Activated B cell treated with CpG ODN at 0.5 μM for 24 hours (primary cell): Measurements from ENCODE around the gene MAPK7. TPM values are rescaled to one million over a fixed set of nuclear protein-coding genes. Genes with fewer than 3 reads are reported as not detected.

Source experiments
- ATAC-seq: fragments of 200-7000 bp; cut with Tn5 transposase; one replicate; pipeline ENCODE4 v1.10.0; 2021; ENCODE audit warnings: low read depth, mild to moderate bottlenecking, moderate library complexity
- CTCF ChIA-PET: fragments of 350-600 bp; sonication (Branson Sonifier 250); formaldehyde crosslinking; loops from one replicate; lab custom pipeline; 2021; ENCODE audit warnings: antibody characterized with exemption; lab: Charles Lee
- POLR2A ChIA-PET: fragments of 350-600 bp; sonication (Branson Sonifier 250); formaldehyde crosslinking; loops from one replicate; lab custom pipeline; 2021; ENCODE audit warnings: antibody characterized with exemption; lab: Charles Lee
- DNase-seq: peaks from one replicate; pipeline ENCODE4 v3.0.0; 2022
- H3K27ac Mint-ChIP-seq: one replicate; pipeline ENCODE4 v1.8.0; 2020; ENCODE audit warnings: mixed read lengths
- H3K27me3 Mint-ChIP-seq: one replicate; pipeline ENCODE4 v1.8.0; 2021; ENCODE audit warnings: mixed read lengths
- H3K36me3 Mint-ChIP-seq: one replicate; pipeline ENCODE4 v1.8.0; 2021; ENCODE audit warnings: low read depth, mixed read lengths
- H3K4me1 Mint-ChIP-seq: one replicate; pipeline ENCODE4 v1.8.0; 2021; ENCODE audit warnings: mixed read lengths
- H3K4me3 Mint-ChIP-seq: one replicate; pipeline ENCODE4 v1.8.0; 2020; ENCODE audit warnings: mild to moderate bottlenecking, mixed read lengths
- H3K9me3 Mint-ChIP-seq: one replicate; pipeline ENCODE4 v1.8.0; 2020; ENCODE audit warnings: mixed read lengths
- intact Hi-C: fragments of 100-400 bp; cut with micrococcal nuclease; formaldehyde crosslinking; loops from one replicate; pipeline ENCODE4 v1.15.1; 2024
- total RNA-seq: library from RNA; stranded (reverse); gene quantifications from 2 replicates; pipeline ENCODE4 v1.2.3, GENCODE V29; 2022
- TF ChIP-seq, protein P1 (sequence below): fragments of 200-600 bp; IDR thresholded peaks from one replicate; pipeline ENCODE4 v1.8.0; 2022; ENCODE audit warnings: antibody characterized with exemption, mild to moderate bottlenecking

Gene MAPK7
- total RNA-seq, 1 donor from 2014 or later = 24.0 TPM

DNA sequence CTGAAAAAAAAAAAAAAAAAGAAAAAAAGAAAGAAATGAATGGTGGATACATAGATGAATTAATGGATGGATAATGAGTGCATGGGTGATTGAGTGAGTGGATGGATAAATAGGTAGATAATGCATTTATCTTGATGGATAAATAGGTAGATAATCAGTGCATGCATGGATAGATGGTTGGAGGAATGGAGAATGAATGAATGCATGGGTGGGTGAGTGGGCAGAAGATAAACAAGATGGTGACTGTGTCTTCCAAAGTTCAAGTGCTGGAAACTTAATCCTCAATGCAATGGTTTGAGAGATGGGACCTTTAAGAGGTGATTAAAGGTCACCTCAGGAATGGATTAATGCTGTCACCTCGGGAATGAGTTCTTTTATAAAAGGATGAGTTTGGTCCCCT lies 26.0 kb downstream of the MAPK7 start:
- Mint-ChIP-seq H3K4me1 (no peaks in the 10 kb centered on the region), H3K36me3 (no peaks in the 10 kb centered on the region), H3K9me3 (no peaks in the 10 kb centered on the region), H3K4me3 (no peak overlapping the region), H3K27ac (no peak overlapping the region), H3K27me3 (no peaks in the 10 kb centered on the region)
- intact Hi-C loops = no loop called here
- ATAC-seq (no peak), DNase-seq (no peak)
- TF ChIP-seq, protein P1, sequence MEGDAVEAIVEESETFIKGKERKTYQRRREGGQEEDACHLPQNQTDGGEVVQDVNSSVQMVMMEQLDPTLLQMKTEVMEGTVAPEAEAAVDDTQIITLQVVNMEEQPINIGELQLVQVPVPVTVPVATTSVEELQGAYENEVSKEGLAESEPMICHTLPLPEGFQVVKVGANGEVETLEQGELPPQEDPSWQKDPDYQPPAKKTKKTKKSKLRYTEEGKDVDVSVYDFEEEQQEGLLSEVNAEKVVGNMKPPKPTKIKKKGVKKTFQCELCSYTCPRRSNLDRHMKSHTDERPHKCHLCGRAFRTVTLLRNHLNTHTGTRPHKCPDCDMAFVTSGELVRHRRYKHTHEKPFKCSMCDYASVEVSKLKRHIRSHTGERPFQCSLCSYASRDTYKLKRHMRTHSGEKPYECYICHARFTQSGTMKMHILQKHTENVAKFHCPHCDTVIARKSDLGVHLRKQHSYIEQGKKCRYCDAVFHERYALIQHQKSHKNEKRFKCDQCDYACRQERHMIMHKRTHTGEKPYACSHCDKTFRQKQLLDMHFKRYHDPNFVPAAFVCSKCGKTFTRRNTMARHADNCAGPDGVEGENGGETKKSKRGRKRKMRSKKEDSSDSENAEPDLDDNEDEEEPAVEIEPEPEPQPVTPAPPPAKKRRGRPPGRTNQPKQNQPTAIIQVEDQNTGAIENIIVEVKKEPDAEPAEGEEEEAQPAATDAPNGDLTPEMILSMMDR = no peak
- ChIA-PET POLR2A (no interaction called here), CTCF (no interaction called here)

DNA sequence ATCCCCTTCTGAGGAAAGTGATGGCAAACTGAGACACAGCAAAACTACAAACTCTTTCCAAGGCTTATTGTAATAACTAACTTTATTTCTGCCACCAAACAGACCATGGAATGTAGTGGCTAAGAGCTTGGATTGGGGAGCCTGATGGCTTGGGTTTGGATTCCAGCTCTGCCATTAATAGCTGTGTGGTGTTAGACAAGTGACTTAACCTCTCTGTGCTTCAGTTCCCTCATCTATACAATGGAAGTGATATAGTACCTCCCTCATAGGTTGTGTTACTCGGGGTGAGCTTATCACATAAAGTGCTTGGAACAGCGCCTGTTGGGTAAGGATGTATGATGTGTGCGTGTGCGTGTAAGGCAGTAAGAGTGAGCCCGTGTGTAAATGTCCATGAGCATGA lies 26.8 kb downstream of the MAPK7 start:
- CTCF ChIA-PET = no interaction called here
- intact Hi-C loops = no loop called here
- H3K27ac Mint-ChIP-seq = no peak overlapping the region
- H3K36me3 Mint-ChIP-seq = no peaks in the 10 kb centered on the region
- H3K27me3 Mint-ChIP-seq = no peaks in the 10 kb centered on the region
- TF ChIP-seq, protein P1 = no peak
- POLR2A ChIA-PET = no interaction called here
- DNase-seq (no peak), ATAC-seq (no peak)
- no peaks in the 10 kb centered on the region for H3K9me3 Mint-ChIP-seq
- no peaks in the 10 kb centered on the region for H3K4me1 Mint-ChIP-seq
- no peak overlapping the region for H3K4me3 Mint-ChIP-seq

DNA sequence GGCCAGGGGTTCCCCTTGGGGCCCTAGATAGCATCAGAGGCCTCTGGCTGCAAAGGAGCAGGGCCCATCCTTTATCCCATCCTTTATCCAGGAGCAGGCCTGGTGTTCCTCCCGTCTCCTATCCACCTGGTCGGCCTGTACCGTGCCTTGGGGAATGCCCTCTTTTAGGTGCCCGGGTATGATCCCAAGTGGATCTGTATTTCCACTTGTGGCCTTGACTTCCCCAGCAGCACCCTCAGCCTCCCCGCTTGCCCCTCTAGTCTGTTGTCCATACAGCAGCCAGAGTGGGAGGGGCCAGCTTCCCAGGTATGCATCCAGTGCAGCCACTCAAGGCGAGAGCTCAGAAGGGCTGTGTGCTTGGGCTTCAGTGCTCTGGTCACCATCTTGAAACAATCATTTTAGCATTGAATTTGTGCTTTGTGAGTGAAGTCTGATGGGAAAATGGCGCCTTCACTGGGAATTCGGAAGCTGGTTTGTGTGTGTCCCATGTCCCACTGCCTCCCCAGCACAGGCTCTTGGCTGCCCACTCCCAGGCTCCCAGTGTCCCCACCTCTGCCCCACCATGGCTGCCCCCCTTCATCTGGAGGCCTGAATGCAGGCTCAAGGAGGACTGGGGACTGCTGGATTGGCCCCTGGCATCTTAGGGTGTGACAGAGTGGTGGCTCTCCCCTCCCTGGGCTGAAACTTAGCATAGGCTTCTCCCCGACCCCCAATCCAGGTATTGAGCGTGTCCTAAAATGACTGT lies 29.5 kb downstream of the MAPK7 start:
- Mint-ChIP-seq H3K4me1 (no peaks in the 10 kb centered on the region), H3K9me3 (no peaks in the 10 kb centered on the region), H3K4me3 (no peak overlapping the region), H3K36me3 (no peaks in the 10 kb centered on the region), H3K27me3 (no peaks in the 10 kb centered on the region), H3K27ac (no peak overlapping the region)
- TF ChIP-seq, protein P1 = no peak
- no peak for ATAC-seq
- ChIA-PET POLR2A (no interaction called here), CTCF (no interaction called here)
- intact Hi-C loops = no loop called here
- no peak for DNase-seq

DNA sequence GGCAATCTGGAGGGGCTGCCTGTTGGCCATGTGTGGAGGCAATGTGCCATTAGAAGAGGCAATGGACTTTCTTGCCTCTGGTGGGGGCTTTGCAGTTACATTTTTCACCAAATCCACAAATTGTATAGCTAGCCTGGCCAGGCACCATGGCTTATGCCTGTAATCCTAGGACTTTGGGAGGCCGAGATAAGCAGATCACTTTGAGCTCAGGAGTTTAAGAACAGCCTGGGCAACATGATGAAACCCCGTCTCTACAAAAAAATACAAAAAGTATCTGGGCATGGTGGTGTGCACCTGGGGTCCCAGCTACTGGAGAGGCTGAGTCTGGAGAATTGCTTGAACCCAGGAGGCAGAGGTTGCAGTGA lies 30.0 kb downstream of the MAPK7 start:
- DNase-seq (no peak), ATAC-seq (no peak)
- TF ChIP-seq, protein P1 = no peak
- ChIA-PET CTCF (no interaction called here), POLR2A (no interaction called here)
- H3K36me3 Mint-ChIP-seq = no peaks in the 10 kb centered on the region
- H3K4me1 Mint-ChIP-seq = no peaks in the 10 kb centered on the region
- no peaks in the 10 kb centered on the region for H3K9me3 Mint-ChIP-seq
- no peak overlapping the region for H3K4me3 Mint-ChIP-seq
- no peak overlapping the region for H3K27ac Mint-ChIP-seq
- intact Hi-C loops = no loop called here
- H3K27me3 Mint-ChIP-seq = no peaks in the 10 kb centered on the region

DNA sequence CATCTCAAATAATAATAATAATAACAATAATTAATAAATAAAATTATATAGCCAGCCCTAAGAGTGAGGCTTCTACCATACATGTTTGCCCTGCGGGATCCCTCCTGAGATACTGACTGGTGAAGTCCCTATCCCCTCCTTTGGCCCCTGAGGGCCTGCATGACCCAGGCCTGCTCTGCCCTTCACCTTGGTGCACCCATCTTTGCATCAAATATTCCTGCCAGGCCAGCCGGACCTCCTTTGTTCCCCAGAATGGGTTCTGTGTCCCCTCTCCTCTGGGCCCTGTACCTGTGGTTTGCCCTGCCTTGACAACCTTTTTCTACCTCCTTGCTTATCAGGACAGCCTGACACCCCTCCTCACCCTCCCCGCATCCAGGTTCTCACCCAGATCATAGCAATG lies 30.8 kb downstream of the MAPK7 start:
- TF ChIP-seq, protein P1 = no peak
- no peaks in the 10 kb centered on the region for H3K27me3 Mint-ChIP-seq
- ChIA-PET CTCF (no interaction called here), POLR2A (no interaction called here)
- intact Hi-C loops = no loop called here
- no peaks in the 10 kb centered on the region for H3K4me1 Mint-ChIP-seq
- ATAC-seq (no peak), DNase-seq (no peak)
- H3K9me3 Mint-ChIP-seq = no peaks in the 10 kb centered on the region
- no peak overlapping the region for H3K4me3 Mint-ChIP-seq
- no peak overlapping the region for H3K27ac Mint-ChIP-seq
- no peaks in the 10 kb centered on the region for H3K36me3 Mint-ChIP-seq
